CD4-positive, alpha-beta T cell treated with Interleukin-17A for 4 hours (primary cell): ENCODE data around the gene PER2.
A peak's percentile ranks its signal among the peaks of the same experiment; 100 is the strongest.

ENCODE experiments used
- DNase-seq: peaks from one replicate; pipeline ENCODE4 v3.0.0-alpha.2; 2020; ENCODE audit warnings: mixed read lengths

PER2 gene

DNA sequence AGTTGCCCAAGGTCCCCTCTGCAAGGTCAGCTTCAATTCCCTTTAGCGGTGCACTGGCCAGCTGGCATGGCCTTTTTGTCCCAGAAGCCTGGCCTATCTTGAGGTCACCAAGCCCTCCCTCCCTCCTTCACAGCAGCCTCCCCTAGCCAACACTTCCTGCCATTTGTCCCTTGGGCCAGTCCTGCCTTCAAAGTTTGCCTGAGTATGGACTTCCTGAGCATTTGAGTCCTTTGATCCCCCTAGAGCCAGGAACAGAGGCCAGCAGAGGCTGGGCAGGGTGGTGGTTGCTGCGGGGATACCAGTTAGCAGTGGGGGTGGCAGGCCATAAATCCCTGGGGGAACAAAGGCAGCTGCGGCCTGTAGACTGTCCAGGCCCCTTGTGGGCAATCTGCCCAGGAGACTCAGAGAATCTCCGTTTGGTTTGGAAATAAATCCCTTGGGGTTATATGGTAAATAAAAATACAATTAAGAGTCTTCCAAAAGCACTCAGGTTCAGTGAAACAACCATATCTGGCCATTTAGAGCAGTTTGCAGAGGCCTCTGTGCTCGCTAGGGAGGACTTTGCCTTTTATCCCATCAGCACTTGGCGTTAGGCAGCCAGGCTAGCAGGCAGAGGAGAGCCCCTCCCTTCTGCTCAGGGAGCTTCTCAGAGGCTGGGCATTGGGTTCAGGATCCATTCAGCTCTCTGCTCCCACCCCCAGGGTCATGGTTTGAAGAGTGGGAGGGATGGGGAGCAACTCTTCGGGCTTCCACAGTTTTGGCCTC is 45.5 kb downstream of the PER2 start:
- DNase-seq = no peak

DNA sequence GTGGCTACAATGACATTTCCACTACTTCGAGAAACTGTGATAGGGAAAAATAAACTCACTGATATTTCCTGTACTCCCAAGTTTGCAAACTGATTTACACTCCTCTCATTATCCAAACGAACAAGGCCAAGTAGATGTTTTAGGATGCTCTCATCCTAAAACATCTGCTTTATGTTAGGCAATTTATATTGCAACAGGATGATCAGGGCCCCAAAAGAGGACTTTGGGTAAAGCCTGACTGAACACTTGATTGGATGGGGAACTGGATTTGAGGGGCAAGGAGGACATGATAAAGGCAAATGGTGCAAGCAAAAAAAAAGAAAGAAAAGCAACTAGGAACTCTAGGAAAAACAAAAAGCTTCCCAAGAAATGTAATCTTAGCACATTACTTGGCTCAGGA is 46.4 kb downstream of the PER2 start:
- no peak for DNase-seq

DNA sequence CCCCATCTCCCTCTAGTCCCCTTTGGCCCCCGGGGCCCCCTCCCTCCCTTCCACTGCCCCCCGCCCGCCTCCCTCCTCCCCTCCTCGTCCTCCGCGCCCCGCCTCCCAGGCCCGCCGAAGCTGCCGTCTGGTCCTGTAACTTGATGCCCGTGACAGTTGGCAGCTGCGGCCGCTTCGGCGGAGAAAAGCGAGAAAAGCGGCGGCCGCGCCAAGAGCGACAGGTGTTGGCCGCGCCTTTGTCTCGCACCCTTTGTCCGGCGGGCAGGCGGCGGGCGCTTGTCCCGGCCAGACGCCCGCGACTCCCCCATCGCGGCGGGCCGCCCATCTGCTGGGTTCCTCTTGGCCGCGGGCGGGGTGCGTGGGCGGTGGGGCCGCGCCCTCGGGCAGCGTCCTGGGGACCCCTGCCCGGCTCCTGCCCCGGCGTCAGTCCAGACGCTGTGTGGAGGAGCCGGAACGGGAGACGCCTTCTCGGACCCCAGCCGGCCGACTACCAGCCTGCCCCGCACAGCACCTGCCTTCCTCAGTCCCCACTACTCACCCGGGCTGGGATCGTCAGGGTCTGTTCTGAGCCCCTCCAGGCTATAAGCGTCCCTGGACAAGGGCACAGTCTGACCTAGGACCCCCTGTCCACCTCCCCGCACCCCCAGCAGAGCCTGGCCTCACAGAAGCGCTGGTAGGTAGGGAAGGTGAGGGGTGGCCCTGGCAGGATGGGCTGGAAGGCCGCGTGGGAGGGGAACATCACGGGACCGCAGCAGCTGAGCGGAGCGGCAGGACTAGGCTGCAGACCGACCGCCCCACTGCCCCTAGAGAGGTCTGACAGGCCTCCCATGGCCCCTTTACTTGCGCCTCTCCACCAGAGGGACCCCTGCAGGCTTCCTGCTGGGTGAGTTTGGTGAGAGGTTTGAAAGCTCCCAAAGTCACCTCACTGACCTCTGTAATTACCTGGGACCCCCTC is 47.4 kb downstream of the PER2 start:
- DNase-seq = peak; percentile 37

DNA sequence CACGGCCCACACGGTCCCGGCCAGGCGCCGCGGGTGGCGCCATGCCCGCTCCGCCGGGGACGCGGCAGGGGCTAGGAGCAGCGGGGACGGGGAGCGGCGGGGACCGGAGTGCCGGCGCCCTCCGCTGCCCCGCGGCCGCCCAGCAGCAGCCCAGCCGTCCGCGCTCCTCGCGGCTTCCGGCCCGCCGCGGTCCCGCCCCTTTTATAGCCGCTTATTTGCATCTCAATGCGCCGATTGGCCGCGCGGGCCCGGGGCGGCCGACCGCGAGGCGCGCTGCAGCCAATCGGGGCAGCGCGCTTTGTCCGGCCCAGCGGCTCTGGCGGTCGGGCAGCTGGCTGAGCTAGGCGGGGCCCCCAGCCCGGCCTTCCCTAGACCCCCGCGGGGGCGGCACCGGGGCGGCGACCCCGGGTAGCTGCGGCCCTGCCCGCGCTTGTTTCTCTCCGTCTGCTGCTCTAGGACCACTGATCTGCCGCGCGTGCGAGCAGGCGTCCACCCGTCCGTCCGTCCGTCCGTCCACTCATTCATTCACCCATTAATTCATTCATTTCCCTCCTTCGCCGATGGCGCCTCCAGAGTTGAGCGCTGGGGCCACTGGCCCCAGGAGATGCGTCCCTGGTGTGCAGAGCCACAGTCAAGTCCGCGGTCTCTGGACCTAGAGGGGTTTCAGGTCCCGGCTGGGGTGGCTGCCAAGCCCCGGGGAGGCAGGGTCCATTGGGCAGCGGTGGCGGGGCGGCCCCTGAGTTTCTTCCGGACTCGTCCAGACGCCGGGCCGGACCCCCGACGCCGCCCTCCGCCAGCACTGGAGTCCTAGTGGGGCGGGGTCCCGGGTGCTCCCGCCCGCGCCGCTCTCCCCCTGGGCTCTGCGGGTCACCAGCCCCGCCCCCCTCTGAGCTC is 48.3 kb downstream of the PER2 start, which contains the start of gene HES6:
HES6 (minus strand) TSS at position 176 of the 894 bp plus-strand sequence; CDS start at position 43, 133 bp downstream.
- peak; percentile 83 for DNase-seq

DNA sequence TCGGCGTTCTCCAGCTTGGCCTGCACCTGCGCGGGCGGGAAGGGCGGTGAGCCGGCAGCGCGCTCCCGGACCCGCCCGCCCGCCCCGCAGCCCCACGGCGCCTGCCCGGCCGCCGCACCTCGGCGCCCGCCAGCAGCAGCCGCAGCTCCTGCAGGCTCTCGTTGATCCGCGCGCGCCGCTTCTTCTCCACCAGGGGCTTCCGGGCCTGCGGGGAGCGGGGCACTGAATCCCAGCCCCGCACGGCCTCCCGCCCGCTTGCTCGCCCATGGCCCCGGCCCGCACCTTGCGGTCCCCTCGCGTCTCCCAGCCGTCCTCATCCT is 48.9 kb downstream of the PER2 start:
- peak; percentile 55 for DNase-seq

DNA sequence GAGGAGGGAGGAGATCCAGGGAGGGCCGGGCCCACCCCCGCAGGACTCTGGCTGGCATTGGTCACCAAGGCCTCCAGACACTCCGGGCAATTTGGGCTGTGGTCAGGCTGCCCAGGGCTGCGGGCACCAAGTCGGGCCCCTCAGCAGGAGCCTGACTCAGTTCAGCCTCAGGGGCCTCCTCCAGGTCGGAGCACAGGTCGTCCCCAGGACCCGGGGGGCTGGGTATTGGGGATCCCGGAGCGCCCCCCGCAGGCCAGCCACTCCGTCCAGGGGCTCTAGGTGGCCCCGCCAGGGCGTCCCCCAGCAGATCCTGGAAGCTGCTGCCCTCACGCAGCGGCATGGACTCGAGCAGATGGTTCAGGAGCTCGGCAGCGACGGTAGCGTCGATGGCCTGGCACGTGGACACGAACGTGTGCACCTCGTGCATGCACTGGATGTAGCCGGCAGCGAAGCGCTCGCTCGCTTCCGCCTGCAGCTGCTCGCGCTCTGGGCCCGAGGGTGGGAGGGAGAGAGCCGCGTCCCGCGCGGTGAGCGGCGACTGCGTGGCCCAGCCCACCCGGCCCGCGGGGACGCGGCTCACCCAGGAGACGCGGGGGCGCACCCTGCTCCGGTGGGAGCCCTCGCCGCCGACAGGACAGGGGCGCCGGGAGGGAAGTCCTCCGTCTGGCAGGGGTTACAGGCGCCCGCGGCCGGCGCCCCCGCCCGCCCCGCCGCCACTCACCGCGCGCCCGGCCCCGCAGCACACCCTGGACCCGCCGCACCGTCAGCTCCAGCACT is 49.5 kb downstream of the PER2 start:
- DNase-seq = peak; percentile 56

DNA sequence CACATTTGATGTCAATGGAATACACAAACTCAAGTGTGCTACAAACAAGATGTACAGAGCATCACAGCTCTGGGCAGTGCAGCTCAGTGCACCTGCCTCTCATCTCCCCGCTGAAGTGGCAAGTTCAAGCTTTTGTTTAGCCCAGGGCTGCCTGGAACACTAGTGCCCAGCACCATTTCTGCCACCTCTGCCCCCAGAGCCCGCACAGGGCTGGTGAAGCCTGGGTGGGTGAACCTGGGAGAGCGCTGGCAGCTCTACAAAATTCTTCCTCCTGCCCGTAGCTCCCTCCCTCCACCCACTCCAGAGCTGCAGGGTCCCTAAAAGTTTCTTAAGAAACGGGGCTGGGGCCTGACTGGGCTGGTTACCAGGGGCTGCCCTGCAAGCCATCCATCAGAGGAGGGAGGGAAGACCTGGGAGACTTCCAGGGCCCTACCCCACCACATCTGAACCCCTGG is 50.1 kb downstream of the PER2 start:
- DNase-seq = no peak

DNA sequence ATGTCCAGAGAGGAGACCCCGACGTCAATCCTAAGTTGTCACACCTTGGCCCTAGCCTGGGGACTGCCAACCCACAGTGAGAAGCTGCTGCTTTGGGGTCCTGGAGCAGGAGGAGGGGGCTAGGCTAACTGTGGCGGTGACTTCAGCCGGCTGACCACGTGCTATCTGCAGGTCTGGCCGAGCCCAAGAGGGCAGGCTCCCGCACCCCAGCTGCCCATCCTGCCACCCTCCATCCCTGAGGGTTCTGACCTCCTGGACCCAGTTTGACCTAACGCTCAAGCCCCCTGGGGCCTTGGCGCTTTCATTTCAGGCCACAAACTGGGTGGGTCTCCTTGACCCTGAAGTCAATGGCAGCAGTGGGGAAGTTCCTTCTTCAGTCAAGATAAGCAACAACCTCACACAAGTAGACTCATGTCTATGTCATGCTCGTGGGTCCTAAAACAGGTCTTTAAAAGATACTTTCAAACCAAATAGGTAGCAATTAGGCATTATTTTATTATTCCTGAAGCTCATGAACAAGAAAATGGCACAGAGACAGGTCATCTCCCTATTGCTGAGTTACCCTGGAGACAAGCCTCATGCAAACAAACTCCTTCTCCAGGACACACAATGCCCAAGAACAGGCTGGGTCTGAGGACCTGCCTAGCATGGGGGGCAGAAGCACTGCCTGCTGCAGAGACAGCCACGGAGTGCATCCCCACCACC is 50.8 kb downstream of the PER2 start:
- DNase-seq = no peak

DNA sequence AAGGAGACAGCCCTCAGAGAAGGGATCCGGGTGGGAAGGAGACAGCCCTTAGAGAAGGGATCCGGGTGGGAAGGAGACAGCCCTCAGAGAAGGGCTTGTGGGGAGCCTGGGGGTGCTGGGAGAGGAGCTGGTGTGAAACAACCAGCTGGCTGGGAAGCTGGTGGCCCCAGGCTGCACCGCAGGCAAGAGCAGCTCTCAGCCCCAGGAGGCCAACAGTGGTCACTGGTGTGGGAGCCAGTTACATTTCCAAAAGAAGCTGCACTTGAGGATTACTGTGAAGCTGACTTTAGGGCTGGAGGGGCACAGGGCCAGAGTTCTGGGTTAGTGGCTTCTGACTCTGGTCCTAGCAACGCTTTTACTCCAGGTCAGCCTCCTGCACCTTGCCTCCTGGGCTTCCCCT is 51.8 kb downstream of the PER2 start:
- no peak for DNase-seq

DNA sequence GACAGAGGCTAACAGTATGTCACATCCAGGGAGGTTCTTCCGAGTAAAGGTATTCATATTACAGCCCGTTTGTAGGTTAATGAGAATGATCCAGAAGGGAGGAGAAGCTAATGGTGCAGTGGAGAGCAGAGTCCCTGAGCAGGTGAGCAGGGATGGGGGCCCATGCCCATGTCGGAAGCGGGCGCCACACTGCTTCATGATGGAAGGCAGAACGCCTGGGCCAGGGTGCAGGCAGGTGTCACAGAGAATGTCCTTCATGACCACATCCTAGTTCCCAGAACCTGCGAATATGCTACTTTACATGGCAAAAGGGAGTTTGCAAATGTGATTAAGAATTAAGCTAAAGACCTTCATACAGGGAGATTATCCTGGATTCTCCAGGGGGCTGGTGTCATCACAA is 52.6 kb downstream of the PER2 start:
- DNase-seq = no peak

DNA sequence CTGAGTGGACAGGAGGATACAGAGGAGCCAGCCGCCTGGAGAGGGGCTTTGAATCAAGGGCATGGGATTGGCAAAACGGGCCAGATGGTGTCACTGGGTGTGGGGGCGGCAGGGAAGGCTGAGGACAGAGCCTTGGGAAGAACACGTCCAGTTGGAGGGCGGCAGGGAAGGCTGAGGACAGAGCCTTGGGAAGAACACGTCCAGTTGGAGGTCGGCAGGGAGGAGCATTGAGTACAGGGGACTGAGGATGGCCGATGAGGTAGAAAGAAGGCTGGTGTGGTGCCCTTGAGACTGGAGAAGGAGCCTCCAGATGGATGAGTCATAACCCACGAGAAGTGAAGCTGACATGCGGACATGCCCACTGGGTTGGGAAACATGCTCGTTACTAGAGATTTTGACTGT is 53.1 kb downstream of the PER2 start:
- DNase-seq = no peak

DNA sequence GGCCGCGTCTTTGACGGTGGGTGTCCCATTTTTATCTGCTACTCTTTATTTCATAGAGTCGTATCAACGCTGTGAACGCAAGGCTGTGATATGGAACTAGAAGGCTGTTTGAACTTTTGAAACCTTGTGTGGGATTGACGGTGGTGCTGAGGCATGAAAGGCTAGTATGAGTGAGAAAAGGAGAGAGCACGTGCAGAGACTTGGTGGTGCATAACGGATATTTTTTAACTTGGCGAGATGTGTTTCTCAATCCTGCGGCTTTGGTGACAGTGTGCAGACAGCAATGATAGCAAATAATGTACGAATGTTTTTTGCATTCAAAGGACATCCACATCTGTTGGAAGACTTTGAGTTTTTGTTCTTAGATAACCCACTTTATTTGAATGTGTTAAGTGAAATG is 54.8 kb downstream of the PER2 start:
- no peak for DNase-seq

DNA sequence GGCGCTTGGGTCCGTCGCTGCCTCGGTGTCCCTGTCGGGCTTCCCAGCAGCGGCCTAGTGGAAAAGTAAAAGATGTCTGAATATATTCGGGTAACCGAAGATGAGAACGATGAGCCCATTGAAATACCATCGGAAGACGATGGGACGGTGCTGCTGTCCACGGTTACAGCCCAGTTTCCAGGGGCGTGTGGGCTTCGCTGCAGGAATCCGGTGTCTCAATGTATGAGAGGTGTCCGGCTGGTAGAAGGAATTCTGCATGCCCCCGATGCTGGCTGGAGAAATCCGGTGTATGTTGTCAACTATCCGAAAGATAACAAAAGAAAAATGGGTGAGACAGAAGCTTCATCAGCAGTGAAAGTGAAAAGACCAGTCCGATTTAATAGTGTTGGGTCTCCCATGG is 56.6 kb downstream of the PER2 start:
- no peak for DNase-seq

DNA sequence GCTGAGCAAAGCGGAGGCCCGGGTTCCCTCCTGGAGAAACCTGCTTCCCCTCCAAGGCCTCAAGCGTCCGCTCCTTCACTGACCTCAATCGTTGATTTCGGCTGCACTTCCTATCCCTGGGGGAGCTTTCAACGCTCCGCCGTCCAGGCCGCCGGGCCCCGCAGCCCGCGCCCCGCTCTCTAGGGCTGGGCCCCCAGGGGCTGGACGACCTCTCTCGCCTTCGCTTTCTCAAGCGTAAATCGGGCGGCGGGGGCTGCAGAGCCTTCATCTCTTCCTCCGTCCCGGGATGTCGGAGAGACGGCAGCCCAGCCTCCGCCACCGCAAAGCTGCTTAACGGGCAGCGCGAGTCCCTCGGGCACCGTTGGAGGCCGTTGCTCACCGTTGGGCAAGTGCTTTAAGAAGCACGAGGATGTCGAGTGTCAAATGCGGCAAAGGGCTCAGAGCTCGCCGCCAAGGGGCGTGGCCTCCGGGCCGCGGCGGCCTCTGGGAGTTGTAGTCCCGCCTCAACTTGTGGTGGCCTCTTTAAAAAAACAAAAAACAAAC is 57.1 kb downstream of the PER2 start:
- DNase-seq = peak; percentile 85

DNA sequence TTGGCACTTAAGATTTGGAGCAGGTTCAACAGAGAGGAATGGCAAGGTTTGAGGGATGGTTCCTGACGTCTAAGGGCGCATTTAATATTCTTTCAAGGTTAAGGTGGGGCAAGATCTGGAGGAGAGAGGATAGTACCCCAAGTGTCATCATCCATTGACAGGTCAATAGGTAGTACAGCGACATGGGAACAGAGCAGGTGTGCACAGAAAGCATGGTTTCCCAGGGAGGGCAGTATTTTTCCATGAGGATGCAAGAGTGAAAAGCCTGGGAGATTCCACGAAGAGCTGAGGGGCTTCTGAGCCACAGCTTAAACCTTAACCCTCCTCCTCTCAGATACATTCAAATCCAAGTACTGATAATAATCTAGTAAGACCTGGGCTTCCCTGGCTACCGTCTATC is 57.7 kb downstream of the PER2 start:
- no peak for DNase-seq

DNA sequence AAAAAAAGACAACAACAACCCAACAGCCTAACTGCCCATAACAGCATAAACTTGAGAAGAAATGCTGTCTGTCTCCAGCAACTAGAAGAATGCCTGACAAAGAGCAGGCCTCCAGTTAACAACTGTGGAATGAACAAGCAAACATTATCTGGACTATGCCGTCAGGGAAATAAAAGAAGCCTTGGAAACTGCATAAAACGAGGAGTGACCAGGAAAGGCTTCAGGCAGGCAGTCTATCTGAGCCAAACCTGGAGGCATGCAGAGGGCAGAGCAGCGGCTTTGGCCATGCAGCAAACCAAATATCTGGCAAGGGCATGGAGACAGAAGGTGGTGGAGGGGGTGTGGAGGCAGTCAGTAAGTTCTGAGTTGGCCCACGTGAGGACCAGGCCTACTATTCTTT is 59.7 kb downstream of the PER2 start:
- DNase-seq = no peak

DNA sequence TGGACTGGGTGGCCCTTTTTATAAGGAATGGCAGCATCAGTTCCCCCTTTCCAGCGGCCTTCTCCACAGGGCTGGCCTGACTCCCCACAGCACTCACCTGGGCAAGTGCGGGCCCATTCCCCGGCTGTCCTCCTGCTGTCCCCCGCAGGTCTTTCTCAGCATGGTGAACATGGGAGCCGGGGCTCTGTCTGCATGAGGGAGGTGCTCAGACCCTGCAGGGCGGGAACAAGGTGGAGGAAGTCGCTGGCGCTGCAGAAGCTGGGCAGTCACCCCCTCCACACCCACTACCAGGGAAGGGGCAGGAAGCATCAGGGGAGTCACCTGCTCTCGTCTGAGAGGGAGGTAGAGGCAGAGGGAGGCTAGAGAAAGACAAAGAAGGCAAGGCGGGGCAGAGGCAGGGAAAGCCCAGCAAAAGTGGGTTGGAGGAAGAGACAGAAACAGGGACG is 60.8 kb downstream of the PER2 start:
- no peak for DNase-seq

DNA sequence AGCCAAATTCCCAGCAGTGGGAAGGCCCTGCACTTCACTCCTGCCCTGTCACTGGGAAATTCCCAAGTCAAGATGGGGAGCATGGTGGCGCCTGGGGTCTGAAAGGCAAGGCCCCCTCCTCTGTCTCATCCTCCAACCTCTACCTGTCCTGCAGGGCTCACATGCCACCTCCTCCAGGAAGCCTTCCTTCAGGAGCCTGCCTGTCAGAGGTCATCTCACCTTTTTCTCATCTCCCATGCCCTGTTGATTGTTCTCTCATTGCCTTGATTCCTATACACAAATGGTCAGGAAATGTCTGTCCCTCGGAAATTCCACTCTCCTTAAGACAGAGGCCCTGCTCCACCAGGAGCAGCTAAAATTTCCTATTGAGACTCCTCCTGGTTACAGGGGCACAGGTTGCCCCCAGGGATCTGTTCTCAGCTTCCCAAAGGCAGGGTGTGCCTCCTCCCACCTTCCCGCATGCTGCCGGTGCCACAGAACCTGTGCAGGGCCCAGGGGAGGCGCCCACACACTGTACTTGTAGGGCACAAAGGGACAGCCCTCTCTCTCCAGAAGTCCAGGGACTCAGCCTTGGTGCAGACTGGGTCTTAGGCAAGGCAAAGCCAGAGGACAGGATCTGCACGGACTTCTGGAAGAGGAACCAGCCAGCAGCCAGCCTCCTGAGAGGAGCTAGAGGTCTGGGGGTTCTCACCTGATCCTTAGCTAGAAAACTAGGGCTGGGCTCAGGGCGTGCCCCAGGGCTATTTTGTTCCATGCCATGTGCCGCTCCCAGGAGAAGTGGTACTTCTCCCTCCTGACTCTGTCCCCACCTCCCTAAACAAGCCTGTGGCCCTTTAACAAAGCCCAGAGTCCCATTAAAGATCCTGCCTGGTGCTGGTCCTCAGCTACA is 61.5 kb downstream of the PER2 start:
- no peak for DNase-seq

DNA sequence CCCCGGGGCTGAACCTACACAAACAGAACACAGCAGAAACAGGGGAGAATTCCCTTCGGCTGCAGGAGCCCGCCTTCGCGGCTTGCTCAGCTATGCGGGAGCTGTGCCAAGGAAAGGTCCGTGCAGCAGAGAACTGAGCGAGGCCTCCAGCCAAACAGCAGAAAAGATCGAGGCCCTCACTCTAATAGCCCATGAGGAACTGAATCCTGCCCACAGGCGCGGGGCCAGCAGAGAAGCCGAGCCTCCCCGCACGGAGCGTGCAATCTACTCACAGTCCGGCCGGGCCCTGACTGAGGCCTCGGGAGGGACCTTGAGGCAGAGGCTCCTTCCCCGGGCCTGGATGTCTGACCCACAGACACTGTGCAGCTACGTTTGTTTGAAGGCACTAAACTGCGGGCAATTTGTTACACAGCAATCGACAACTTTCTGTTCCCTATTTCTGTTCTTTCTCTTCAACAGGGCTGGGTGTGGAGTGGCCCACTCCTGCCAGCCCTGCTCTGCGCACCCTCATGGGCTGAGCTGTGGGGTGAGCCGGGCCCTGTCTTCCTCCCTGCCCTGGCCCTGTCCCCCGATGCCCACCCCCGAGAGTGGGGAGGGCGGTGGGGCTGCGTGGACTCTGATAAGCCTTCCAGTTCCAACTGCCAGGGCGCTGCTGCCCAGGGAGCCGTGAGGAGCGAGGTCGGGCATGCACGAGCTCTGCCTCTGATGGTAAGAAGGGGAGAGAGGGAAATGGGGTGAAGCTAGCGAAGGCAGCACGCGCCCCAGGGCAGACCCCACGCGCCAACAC is 62.3 kb downstream of the PER2 start:
- no peak for DNase-seq
